Ishikawa (cell line): ENCODE data around the gene PRICKLE2.

Source experiments
- EP300 ChIP-seq: IDR thresholded peaks from 2 replicates; pipeline ENCODE4 v1.6.1; 2012; ENCODE audit warnings: borderline replicate concordance
- TF ChIP-seq, protein P1 (sequence below): IDR thresholded peaks from 2 replicates; pipeline ENCODE4 v1.6.1; 2012; ENCODE audit warnings: low read depth, mild to moderate bottlenecking

DNA sequence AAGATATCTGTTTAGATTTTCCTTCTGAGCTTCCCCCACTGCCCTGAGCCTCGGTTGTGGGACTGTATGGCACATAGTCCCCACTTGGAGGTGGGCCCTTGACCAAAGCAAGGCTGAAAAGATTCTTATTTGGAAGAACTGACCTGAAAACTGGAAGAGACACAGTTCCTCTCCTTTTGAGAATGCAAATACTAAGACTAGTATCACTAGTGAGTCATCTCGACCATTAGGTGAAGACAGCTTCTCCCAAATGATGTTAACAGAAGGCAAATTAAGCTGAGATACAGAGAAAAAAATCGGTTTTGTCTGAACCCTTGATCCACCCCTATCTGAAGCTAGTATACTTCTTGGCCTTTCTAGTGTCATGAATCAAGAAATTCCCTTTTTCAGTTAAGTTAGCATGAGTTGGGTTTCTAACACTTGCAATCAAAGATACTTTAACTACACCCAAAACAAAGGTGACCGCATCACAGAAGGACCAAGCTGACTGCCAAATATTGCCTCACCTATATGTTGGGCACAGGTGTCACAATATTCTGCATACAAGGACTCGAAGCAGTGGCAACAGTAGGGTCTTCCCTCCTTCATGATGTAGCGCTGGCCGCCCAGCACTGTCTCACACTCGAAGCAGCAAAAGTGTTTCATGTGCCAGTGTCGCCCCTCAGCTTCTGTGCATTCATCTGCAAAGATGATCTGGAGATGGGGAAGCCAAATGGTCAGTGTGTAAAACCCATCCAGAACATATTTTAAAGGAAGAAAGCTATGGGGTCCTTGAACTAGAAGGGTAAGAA is 72.4 kb downstream of the PRICKLE2 start:
- no peak for TF ChIP-seq EP300
- TF ChIP-seq, protein P1, sequence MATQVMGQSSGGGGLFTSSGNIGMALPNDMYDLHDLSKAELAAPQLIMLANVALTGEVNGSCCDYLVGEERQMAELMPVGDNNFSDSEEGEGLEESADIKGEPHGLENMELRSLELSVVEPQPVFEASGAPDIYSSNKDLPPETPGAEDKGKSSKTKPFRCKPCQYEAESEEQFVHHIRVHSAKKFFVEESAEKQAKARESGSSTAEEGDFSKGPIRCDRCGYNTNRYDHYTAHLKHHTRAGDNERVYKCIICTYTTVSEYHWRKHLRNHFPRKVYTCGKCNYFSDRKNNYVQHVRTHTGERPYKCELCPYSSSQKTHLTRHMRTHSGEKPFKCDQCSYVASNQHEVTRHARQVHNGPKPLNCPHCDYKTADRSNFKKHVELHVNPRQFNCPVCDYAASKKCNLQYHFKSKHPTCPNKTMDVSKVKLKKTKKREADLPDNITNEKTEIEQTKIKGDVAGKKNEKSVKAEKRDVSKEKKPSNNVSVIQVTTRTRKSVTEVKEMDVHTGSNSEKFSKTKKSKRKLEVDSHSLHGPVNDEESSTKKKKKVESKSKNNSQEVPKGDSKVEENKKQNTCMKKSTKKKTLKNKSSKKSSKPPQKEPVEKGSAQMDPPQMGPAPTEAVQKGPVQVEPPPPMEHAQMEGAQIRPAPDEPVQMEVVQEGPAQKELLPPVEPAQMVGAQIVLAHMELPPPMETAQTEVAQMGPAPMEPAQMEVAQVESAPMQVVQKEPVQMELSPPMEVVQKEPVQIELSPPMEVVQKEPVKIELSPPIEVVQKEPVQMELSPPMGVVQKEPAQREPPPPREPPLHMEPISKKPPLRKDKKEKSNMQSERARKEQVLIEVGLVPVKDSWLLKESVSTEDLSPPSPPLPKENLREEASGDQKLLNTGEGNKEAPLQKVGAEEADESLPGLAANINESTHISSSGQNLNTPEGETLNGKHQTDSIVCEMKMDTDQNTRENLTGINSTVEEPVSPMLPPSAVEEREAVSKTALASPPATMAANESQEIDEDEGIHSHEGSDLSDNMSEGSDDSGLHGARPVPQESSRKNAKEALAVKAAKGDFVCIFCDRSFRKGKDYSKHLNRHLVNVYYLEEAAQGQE = no peak
